GM10266 (cell line): ENCODE measurements around the gene CDHR5.

ENCODE experiments used
- DNase-seq: peaks from one replicate; pipeline ENCODE4 v3.0.0; 2012; ENCODE audit errors: extremely low spot score
- TF ChIP-seq, protein P1 (sequence below): IDR thresholded peaks from 2 replicates; pipeline ENCODE4 v1.5.1; 2012; ENCODE audit warnings: mild to moderate bottlenecking, low read depth; ENCODE audit not compliant: control insufficient read depth, insufficient read depth; ENCODE audit errors: missing control alignments

The CDHR5 gene

GRCh38 chr11:626475-627307 is 1.9 kb upstream of the CDHR5 start, which contains the start of gene SCT:
TSS of gene SCT (minus strand) at chr11:627181. CDS start at chr11:627143, 38 bp downstream.
- no peak for DNase-seq
- TF ChIP-seq, protein P1, sequence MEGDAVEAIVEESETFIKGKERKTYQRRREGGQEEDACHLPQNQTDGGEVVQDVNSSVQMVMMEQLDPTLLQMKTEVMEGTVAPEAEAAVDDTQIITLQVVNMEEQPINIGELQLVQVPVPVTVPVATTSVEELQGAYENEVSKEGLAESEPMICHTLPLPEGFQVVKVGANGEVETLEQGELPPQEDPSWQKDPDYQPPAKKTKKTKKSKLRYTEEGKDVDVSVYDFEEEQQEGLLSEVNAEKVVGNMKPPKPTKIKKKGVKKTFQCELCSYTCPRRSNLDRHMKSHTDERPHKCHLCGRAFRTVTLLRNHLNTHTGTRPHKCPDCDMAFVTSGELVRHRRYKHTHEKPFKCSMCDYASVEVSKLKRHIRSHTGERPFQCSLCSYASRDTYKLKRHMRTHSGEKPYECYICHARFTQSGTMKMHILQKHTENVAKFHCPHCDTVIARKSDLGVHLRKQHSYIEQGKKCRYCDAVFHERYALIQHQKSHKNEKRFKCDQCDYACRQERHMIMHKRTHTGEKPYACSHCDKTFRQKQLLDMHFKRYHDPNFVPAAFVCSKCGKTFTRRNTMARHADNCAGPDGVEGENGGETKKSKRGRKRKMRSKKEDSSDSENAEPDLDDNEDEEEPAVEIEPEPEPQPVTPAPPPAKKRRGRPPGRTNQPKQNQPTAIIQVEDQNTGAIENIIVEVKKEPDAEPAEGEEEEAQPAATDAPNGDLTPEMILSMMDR = no peak

- TF ChIP-seq, protein P1 = no peak
- DNase-seq = no peak
Measured at GRCh38 chr11:625636-626268, 997 bp upstream of the CDHR5 start.

GRCh38 chr11:623999-624704 is 603 bp downstream of the CDHR5 start:
- no peak for DNase-seq
- TF ChIP-seq, protein P1 = no peak

DNA sequence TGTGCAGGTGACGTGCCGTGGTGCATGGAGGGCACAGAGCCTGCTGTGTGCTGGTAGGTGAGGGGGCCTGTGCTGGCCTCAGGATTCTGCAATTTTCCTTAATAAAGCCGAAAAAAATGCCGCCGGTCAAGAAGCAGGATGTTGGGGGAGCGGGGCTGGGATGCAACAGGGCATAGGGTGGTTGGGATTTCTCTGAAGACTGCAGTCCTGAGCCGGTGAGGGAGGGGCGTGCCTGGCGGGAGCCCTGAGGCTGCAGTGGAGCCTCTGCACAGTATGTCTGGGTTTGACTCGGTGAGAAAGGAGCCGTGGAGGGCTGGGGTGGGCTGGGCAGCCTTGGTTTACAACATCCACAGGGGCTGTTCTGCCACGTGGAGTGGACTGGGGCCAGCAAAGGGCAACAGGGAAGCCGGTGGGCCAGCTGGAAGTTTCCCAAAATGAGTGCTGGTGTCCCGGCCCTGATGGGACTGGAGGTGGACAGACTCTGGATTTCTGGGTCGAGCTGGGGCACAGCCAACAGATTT is 1.3 kb downstream of the CDHR5 start:
- no peak for DNase-seq
- TF ChIP-seq, protein P1 = no peak

- TF ChIP-seq, protein P1 = no peak
- no peak for DNase-seq
Measured at GRCh38 chr11:621838-622237, 2.9 kb downstream of the CDHR5 start.

DNA sequence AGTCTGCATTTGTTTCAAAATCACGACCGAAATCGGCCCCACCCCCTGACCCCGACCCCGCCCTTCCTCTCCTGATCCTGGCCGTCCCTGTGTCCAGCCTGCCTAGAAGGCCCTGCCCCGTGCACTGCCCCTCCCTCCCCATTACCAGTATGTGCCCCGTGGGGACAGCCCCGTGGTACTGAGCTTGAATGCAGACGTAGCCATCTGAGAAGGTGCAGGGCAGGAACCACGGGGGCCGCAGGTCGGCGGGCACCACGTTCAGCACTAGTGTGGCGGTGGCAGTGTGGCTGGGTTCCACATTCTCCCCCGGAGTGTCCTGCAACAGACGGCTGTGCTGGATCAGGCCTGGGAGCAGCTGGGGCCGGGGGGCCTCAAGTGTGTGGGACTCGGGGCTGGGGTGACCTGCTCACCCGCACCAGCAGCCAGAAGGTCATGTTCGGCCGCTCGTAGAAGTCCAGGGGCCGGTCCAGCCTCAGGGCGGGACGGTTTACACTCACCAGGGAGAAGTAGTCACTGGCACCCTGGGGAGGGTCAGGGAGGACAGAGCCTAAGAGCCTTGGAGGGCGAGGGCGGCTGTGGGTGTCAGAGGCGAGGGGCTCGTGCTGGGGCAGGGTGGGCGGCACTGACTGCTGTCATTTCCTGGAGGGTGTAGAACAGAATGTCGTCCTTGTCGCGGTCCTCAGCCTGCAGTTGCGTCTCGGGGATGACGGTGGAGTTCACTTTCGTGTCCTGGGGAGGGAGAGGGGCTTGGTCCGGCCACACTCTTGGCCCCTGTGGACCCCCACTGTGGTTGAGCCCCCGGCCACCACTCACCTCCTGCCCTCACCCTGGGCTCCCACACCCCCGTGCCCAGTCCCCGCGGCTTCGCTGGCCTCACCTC is 3.6 kb downstream of the CDHR5 start:
- TF ChIP-seq, protein P1 = no peak
- DNase-seq = no peak
